GM12872 (cell line): Measurements from ENCODE around the gene KLK4.

ENCODE experiments used
- TF ChIP-seq, protein P1 (sequence below): IDR thresholded peaks from 3 replicates; pipeline ENCODE4 v1.5.1; 2011; ENCODE audit warnings: low read depth, mild to moderate bottlenecking, low read length, moderate library complexity; ENCODE audit not compliant: insufficient read depth

KLK4 gene

DNA sequence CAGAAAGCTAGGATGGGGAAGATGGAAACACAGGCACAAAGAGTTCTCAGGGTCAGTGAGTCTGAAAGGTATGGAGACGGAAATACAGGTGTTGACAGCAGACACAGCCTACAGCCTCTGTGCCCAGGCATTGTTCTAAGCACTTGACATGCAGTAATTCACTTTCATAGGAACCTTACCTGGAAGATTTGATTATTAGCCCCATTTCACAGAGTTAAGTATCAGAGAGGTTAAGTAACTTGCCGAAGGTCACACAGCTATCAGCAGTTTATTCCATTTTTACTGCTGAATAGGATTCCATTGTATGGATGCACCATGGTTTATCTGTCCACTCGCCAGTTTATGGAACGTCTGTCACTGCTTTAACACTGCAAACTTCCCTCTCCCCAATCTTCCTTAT, 13.2 kb downstream of the KLK4 start:
- TF ChIP-seq, protein P1, sequence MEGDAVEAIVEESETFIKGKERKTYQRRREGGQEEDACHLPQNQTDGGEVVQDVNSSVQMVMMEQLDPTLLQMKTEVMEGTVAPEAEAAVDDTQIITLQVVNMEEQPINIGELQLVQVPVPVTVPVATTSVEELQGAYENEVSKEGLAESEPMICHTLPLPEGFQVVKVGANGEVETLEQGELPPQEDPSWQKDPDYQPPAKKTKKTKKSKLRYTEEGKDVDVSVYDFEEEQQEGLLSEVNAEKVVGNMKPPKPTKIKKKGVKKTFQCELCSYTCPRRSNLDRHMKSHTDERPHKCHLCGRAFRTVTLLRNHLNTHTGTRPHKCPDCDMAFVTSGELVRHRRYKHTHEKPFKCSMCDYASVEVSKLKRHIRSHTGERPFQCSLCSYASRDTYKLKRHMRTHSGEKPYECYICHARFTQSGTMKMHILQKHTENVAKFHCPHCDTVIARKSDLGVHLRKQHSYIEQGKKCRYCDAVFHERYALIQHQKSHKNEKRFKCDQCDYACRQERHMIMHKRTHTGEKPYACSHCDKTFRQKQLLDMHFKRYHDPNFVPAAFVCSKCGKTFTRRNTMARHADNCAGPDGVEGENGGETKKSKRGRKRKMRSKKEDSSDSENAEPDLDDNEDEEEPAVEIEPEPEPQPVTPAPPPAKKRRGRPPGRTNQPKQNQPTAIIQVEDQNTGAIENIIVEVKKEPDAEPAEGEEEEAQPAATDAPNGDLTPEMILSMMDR = no peak

DNA sequence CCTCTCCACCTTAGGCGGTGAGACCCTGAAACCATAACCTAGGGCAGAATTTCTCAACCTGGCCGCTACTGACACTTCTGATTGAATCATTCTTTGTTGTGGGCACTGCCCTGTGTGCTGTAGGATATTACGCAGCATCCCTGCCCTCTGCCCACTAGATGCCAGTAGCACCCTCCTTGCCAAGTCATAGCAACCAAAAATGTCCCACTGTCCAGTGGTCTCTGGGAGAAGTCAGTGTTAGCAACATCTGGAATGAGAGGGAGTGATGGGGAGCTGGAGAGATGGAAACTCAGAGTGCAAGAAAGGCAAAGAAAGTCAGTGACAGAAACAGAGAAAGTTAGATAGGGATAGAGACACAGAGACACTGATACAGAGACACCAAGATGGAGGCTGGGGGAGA, 13.6 kb downstream of the KLK4 start:
- TF ChIP-seq, protein P1 = peak; percentile 36; the same call in 1 of the 3 replicates

DNA sequence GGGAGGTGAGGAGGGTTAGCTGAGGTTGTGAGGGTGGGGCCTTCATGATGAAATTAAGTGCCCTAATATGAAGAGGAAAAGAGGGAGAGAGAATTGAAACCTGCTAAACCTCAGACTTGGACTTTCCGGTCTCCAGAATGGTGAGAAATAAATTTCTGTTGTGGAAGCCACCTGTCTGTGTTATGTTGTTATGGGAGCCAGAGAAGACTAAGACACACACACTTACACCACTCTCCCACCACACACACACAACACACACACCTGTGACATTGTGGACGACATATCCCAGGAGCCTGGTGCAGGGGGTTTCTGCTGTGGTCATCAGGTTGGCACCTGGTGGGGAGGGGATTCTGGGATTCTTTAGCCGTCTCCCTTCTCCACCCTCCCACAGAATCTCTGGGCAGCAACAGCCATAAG, 14.0 kb downstream of the KLK4 start:
- TF ChIP-seq, protein P1 = no peak

DNA sequence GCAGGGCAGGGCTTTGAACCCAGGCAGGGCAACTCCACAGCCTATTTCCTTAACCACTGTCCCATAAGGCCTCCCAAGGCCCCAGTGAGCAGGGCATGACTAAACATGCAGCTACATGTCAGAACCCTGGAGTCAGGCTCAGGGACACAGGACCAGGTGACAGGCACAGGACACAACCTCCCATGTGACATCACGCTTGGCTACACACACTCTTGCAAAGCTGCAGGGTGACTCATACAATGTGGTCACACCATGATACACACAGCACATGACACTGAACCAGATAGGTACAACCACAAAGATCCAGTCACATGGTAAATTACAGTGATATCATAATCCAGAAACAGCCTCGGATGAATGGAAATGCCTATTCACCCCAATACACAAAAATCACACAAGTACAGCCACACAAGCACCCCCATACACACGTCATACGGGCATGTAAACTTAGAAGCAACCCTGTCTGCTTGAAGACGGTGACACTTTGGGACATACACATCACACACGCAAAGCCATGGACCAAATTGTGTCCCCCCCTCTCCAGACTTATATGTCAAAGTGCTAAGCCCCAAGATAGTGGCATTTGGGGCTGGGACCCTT, 14.5 kb downstream of the KLK4 start:
- TF ChIP-seq, protein P1 = no peak

DNA sequence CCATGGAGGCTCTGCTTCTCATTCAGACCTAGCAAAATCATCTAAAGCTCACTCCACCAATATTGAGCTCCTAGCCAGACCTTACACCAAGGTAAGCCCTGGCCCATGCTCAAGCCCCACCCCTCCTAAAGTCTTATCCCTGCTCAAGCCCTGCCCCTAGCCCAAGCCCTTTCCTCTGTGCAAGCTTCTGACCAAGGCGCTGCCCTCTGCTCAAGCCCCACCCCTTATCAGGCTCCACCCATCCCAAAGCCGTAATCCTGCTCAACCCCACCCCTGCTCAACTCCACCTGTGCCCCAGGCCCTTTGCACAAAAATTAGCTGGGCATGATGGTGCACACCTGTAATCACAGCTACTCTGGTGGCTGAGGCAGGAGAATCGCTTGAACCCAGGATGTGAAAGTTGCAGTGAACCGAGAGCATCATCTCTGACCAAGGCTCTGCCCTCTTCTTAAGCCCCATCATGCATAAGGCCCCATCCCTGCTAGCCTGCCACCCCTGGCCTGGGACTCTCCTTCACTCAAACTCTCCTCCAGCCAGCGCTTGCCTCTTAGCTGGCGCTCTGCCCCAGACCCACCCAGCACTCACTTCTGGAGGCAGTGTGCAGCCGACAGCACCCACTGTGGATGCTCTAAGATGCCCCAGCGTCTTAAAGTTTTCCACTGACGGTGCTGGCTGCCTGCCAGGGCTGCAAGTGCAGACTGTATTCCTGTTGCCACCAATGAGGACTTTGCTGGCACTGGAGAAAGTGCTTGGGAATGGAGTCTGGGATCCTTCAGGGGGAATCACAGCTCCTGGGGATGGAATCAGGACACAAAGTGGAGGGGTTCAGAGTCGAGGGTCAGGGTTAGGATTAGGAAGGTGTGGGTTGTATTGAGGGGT, 16.5 kb downstream of the KLK4 start:
- TF ChIP-seq, protein P1 = no peak

DNA sequence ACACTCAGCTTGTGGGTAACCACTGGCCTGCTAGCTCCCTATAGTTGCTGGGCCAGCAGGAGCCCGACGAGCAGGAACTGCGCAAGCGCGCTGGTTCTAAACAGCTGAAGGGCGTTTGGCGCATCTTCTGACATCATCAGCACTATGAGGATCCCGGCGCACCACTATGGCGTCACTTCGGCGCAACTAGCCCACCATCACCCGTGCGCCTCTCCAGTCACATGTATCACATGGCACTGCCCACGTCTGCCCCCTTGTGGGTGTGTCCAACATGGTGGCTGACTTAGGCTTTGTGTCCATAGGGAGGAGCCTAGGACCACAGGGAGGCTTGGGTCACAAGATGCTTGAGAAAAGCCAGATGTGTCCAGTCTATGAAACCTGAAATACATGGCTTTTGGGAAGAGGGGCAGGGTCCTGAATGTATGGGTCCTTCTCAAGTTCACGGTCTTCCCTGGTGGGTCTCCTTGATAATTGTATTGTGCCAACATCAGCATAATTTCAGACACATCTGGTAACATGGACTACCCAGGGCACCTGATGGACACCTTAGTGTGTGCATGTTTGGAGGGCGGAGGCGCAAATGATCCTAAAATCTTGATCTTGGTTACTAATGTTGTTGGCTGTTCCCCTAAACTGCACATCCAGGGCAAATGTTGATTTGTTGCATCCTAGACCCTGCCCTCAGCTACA, 18.0 kb downstream of the KLK4 start:
- TF ChIP-seq, protein P1 = 0 out of 3 replicates have a peak, but pooled peaks have one; percentile 28

DNA sequence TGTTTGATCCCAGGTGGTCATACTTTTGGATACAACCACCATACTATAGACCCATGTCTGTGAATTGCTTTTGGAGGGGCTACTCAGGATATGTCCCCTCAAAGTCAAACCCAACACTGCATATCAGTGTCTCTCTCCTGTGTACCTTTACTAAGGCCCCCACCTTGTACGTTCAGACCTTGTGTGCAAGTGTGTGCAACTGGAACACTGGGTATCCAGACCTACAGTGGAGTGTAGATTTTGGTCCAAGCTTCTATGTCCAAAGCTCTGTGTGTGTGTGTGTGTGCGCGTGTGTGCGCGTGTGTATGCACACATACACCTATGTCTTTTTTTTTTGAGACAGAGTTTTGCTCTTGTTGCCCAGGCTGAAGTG, 20.0 kb downstream of the KLK4 start:
- TF ChIP-seq, protein P1 = no peak
